Stomach smooth muscle (tissue), 2 donors: Measurements from ENCODE around the gene CCDC191.

Experiments used
- H3K27ac ChIP-seq: one replicate; pipeline ENCODE4 v1.7.0; 2013; ENCODE audit warnings: mild to moderate bottlenecking, low read length, inconsistent platforms
- H3K27me3 ChIP-seq, 2 donors: one replicate each; pipeline ENCODE4 v1.7.0; 2013; ENCODE audit warnings: low read length in 2 of 2; ENCODE audit not compliant: insufficient read depth in 2 of 2, control insufficient read depth in 1 of 2
- H3K36me3 ChIP-seq, 2 donors: one replicate each; pipeline ENCODE4 v1.7.0; 2013; ENCODE audit warnings: low read length in 2 of 2; ENCODE audit not compliant: control insufficient read depth in 2 of 2, insufficient read depth in 2 of 2
- H3K4me1 ChIP-seq: one replicate; pipeline ENCODE4 v1.7.0; 2013; ENCODE audit warnings: low read length; ENCODE audit not compliant: control insufficient read depth, insufficient read depth
- H3K4me3 ChIP-seq, 2 donors: one replicate each; pipeline ENCODE4 v1.7.0; 2013; ENCODE audit warnings: low read length in 2 of 2
- H3K9ac ChIP-seq, 2 donors: one replicate each; pipeline ENCODE4 v1.7.0; 2013; ENCODE audit warnings: low read length in 2 of 2, mild to moderate bottlenecking in 1 of 2
- H3K9me3 ChIP-seq, 2 donors: one replicate each; pipeline ENCODE4 v1.7.0; 2013; ENCODE audit warnings: low read length in 2 of 2; ENCODE audit not compliant: control insufficient read depth in 2 of 2
- donor health status: healthy.
- donor health status: Pancreatic carcinoma.

Gene CCDC191, protein sequence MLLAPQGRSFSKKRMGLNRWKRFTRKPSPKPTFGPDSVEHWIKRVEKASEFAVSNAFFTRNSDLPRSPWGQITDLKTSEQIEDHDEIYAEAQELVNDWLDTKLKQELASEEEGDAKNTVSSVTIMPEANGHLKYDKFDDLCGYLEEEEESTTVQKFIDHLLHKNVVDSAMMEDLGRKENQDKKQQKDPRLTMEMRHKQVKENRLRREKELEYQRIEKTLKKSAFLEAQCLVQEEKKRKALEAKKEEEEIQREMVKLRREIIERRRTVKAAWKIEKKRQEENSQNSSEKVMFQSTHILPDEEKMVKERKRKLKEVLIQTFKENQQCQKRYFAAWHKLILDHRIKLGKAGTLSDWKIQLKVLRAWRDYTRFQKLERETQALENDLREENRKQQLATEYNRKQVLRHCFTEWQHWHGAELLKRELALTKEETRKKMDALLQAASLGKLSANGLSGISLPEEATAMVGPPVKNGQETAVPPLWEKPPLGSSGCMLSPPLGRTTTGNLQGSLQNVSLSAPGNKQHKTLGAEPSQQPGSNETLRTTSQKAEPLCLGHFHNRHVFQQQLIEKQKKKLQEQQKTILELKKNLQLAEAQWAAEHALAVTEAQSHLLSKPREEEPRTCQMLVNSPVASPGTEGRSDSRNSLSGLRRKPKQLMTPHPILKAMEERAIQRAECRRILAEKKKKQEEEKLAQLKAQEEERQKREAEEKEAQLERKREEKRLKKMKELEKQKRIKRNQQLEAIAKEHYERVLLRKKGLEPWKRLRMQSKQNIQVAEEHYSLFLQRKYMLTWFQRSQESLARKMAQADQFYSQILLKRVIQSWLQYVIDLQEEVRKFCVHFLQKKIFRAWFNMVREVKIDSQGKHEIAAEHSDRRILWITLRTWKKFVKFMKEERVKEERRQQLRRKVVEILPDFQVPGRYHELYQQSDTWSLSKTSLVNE

DNA sequence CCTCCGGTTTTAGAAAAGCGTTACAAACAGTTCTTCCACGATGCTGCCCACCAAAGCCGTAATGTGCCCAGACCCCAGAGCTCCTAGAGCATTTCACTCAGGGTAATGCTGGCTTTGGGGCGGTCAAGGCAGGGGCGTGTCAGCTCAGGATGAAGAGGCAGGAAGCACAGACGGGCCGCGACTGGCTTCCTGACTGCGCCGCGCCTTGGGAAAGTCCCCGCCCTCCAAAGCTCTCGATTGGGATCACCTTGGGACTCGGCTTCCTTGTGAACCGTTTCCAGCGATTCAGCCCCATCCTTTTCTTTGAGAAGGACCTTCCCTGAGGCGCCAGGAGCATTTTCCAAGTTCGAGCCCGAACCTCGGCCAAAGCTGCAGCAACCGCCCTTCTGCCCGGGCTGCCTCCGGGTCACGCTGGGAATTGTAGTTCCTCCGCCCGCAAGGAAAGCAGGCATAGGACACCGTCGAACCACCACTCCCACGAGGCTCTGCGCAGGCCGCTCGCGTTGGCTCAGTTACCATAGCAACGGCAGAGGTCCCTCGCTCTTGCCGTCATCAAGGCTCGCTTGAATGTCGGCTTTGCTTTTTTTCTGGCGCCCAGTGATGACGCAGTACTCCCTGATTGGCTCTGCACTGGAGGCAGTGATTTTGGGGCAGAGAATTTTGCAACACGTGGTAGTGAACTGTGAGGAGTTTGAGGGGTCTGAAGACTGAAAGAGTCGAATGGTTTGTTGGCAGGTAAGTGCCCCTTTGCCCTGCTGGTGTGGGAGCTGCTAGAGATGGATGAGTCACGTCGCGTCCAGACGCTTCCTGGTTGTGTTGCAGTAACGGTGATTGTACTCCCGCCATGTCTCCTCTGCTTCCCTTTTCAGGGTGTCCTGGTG, at the start of gene CCDC191, which contains the start of gene QTRT2:
TSS of gene CCDC191 (minus strand) at position 397 of the 881 bp plus-strand sequence. CDS start at position 337, 60 bp downstream.
TSS of gene QTRT2 (plus strand) at position 608 of the 881 bp plus-strand sequence. CDS start 8,521 bp downstream, outside the sequence.
- Histone ChIP-seq H3K9ac (peak within 1 kb of the TSS; percentile 82 to 83), H3K4me1 (peaks cover 11% of the 10 kb centered on the region), H3K27me3 (no peaks in the 10 kb centered on the region), H3K36me3 (peaks cover 0 to 6% of the 10 kb centered on the region in 2 donors), H3K27ac (peak within 1 kb of the TSS; percentile 71), H3K9me3 (no peaks in the 10 kb centered on the region), H3K4me3 (peak within 1 kb of the TSS; percentile 91 to 99)

DNA sequence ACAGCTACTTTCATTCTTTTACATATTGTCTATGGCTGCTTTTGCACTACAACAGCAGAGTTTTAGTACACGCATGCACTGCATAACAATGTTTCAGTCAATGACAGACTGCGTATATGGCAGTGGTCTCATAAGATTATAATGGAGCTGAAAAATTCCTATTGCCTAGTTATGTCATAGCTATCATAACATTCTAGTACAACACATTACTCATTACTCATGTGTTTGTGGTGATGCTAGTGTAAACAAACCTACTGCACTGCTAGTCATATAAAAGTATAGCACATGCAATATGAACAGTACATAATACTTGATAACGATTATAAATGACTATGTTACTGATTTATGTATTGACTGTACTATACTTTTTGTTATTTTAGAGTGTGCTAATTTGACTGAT, 48.1 kb upstream of the CCDC191 start:
- no peaks in the 10 kb centered on the region for H3K9me3 ChIP-seq
- H3K27ac ChIP-seq, result no peak overlapping the region
- H3K4me3 ChIP-seq, result no peak overlapping the region
- no peaks in the 10 kb centered on the region for H3K27me3 ChIP-seq
- H3K36me3 ChIP-seq, result no peaks in the 10 kb centered on the region
- H3K9ac ChIP-seq, result no peak overlapping the region
- no peaks in the 10 kb centered on the region for H3K4me1 ChIP-seq

DNA sequence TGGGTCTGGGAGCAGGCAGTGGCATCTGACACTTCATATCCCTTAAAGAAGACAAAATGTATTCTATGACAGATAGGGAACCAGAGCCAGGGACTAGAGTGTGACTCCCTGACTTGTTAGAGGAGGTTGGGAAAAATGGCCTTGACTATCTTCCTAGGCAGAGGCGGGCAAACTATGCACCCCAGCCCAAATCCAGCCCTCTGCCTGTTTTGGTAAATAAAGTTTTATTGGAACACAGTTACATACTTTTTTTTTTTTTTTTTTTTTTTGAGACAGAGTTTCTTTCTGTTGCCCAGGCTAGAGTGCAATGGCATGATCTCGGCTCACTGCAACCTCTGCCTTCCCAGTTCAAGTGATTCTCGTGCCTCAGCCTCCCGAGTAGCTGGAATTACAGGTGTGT, 47.5 kb upstream of the CCDC191 start:
- no peak overlapping the region for H3K27ac ChIP-seq
- no peaks in the 10 kb centered on the region for H3K4me1 ChIP-seq
- no peaks in the 10 kb centered on the region for H3K9me3 ChIP-seq
- no peaks in the 10 kb centered on the region for H3K27me3 ChIP-seq
- no peak overlapping the region for H3K4me3 ChIP-seq
- no peak overlapping the region for H3K9ac ChIP-seq
- H3K36me3 ChIP-seq, result no peaks in the 10 kb centered on the region

DNA sequence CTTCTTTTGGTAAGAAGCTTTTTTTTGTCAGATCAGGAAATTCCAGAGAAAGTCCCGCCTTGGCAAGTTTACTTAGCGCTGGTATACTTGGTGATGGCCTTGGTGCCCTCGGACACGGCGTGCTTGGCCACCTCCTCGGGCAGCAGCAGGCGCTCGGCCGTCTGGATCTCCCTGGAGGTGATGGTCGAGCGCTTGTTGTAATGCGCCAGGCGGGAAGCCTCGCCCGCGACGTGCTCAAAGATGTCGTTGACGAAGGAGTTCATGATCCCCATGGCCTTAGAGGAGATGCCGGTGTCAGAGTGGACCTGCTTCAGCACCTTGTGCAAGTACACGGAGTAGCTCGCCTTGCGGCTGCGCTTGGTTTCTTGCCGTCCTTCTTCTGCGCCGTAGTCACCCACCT, 46.9 kb upstream of the CCDC191 start:
- Histone ChIP-seq H3K9me3 (no peaks in the 10 kb centered on the region), H3K36me3 (no peaks in the 10 kb centered on the region), H3K4me3 (no peak overlapping the region), H3K27me3 (no peaks in the 10 kb centered on the region), H3K9ac (no peak overlapping the region), H3K4me1 (no peaks in the 10 kb centered on the region), H3K27ac (no peak overlapping the region)

DNA sequence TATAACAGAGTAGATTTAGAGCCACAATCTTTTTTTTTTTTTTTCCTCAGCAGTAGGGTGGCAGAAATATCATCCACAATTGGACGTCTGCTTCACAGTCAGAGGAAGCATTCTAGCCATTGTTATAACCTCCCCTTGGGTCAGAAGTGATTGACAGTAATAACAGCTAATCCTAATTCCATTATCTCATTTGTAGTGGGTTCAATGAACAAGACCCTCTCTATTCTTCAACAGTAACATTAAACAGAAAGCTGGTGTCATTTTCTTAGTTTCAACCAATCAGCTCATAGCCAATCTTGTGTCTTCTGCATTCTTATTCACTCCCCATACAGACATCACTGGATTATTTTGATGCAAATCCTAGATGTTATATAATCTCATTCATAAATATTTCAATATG, 44.8 kb upstream of the CCDC191 start:
- Histone ChIP-seq H3K27ac (no peak overlapping the region), H3K27me3 (no peaks in the 10 kb centered on the region), H3K36me3 (no peaks in the 10 kb centered on the region), H3K9me3 (no peaks in the 10 kb centered on the region), H3K4me1 (no peaks in the 10 kb centered on the region), H3K9ac (no peak overlapping the region), H3K4me3 (no peak overlapping the region)

DNA sequence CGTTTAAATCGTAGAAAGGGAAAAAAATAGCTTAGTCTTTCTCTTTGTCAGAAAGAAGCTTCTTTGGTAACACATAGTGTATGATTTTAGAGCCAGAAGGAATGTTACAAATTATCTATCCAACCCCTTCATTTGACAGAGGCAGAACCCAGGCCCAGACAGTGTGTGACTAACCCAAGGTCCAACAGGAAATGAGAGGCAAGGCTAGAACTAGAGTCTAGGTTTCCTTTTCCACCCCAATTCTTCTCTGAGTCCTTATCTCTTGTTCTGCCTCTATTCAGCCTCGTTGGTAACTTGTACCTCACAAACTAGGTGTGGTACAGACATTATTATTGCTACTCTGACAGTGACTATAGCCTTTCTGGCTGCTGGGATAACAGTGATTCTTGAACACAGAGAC, 39.5 kb upstream of the CCDC191 start:
- H3K27me3 ChIP-seq, result no peaks in the 10 kb centered on the region
- no peak overlapping the region for H3K4me3 ChIP-seq
- no peak overlapping the region for H3K27ac ChIP-seq
- no peaks in the 10 kb centered on the region for H3K36me3 ChIP-seq
- no peaks in the 10 kb centered on the region for H3K4me1 ChIP-seq
- H3K9ac ChIP-seq, result no peak overlapping the region
- no peaks in the 10 kb centered on the region for H3K9me3 ChIP-seq

DNA sequence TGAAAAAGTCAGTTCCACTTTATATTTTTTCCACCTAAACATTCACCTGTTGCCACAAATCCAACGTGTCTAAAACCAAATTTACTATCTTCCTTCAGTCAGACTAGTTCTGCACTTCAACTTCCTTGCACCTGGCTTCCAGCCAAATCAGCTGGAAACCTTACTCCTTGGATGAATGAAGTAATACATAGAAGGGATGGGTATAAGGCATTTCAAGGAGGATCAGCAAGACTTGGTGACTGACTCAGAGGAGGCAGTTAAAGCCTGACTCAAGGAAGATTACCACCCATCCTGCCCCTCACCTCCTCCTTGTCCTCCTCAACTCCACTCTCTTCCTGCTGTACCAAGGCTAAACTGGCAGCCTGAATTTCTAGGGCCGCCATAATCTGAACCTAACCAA, 37.3 kb upstream of the CCDC191 start:
- Histone ChIP-seq H3K9ac (no peak overlapping the region), H3K27ac (no peak overlapping the region), H3K4me3 (no peak overlapping the region), H3K27me3 (no peaks in the 10 kb centered on the region), H3K36me3 (peaks cover 0 to 3% of the 10 kb centered on the region in 2 donors), H3K4me1 (no peaks in the 10 kb centered on the region), H3K9me3 (no peaks in the 10 kb centered on the region)

DNA sequence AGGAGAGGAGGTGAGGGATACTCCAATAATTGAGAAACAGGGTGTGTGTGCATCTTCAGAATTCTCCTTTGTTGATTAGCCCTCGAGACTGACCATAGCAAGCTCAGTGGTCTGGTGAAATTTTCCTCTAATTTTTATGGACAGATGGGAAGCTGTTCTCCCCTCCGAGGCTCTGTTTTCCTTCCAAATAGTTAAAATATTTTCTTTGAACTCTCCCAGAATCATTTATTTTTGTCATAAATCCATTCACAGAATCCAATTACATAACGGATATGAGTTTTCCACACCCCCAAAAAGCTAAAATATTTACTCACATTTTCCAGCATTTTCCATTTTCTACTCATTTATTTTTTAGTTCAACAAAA, 36.7 kb upstream of the CCDC191 start:
- Histone ChIP-seq H3K9me3 (no peaks in the 10 kb centered on the region), H3K27me3 (no peaks in the 10 kb centered on the region), H3K4me1 (no peaks in the 10 kb centered on the region), H3K9ac (no peak overlapping the region), H3K27ac (no peak overlapping the region), H3K36me3 (peaks cover 0 to 3% of the 10 kb centered on the region in 2 donors), H3K4me3 (no peak overlapping the region)

DNA sequence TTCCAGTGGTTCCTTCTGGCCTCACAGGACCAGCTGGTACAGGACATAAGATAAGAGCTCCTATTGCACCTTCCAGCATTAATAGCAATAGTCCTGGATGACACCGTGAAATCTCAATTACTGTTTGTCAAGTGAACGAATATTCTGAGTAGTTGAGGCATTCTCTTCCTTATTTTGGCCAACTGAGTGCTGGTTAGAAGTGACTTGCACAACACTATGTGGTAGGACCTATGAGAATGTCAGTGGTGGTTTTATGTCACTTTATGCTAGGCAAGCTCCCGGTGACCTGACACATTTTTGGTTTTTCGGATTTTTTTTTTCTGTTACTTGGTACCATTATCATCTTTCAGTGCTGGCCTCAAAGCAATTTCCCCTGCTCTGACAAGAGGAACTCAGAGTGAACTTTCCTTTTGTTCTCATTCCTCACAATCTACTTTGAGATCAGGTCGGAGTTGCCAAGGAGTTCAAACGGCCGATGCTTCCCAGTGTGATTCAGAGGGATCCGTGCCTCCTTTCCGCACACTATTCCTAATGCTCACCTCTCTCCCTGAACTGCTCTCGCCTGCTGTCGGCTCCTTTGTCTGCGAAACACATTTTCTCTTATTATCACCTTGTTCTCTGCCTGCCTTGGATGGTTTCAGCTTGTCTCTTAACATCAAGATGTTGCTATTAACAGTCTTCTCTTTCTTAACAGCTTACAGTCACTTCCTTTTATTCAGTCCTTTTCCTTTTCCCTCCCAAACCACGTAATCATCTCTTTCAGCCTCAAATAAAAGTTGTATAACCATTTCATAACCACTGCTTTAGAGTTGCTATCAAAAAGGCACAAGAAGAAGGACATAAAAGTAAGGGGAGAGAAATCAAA, 36.1 kb upstream of the CCDC191 start:
- H3K27ac ChIP-seq, result no peak overlapping the region
- H3K9me3 ChIP-seq, result no peaks in the 10 kb centered on the region
- H3K4me3 ChIP-seq, result no peak overlapping the region
- H3K4me1 ChIP-seq, result no peaks in the 10 kb centered on the region
- H3K27me3 ChIP-seq, result no peaks in the 10 kb centered on the region
- H3K9ac ChIP-seq, result no peak overlapping the region
- H3K36me3 ChIP-seq, result peaks cover 0 to 8% of the 10 kb centered on the region in 2 donors
